ENCODE data around the gene ANO10.

Gene ANO10

DNA sequence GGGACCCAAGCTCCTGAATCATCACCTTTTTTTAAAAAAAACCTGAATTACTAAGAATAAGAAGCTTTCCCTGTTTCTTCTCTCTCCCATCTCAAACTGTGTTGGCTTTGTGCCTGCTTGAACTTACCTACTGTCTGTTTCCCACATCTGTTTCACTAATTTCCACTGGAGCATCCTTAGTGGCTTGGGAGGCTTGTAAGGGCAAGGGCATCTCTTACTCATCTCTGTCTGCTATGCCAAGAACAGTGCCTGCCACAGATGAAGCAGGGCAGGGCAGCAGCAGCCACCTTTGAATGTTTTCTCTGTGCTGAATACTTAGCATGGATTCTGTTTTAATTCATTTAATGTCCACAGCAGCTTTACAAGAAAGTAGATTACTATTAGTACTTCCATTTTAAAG lies 293.2 kb downstream of the ANO10 start:
- TF ChIP-seq, protein P1, sequence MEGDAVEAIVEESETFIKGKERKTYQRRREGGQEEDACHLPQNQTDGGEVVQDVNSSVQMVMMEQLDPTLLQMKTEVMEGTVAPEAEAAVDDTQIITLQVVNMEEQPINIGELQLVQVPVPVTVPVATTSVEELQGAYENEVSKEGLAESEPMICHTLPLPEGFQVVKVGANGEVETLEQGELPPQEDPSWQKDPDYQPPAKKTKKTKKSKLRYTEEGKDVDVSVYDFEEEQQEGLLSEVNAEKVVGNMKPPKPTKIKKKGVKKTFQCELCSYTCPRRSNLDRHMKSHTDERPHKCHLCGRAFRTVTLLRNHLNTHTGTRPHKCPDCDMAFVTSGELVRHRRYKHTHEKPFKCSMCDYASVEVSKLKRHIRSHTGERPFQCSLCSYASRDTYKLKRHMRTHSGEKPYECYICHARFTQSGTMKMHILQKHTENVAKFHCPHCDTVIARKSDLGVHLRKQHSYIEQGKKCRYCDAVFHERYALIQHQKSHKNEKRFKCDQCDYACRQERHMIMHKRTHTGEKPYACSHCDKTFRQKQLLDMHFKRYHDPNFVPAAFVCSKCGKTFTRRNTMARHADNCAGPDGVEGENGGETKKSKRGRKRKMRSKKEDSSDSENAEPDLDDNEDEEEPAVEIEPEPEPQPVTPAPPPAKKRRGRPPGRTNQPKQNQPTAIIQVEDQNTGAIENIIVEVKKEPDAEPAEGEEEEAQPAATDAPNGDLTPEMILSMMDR (IDR thresholded peaks at IDR 0.05; ENCODE audit: low read depth, low read length, missing control alignments): no peak
- no peak overlapping the region for H3K4me3 ChIP-seq (replicated peaks; ENCODE audit: low read depth, low read length)
- DNase-seq (ENCODE audit: extremely low read depth, low read depth): no peak

- no peak overlapping the region for H3K4me3 ChIP-seq (replicated peaks; ENCODE audit: low read depth, low read length)
- TF ChIP-seq, protein P1 (IDR thresholded peaks at IDR 0.05; ENCODE audit: low read depth, low read length, missing control alignments): no peak
- no peak for DNase-seq (ENCODE audit: extremely low read depth, low read depth)
Measured at GRCh38 chr3:43327582-43327979, 294.2 kb downstream of the ANO10 start.

GRCh38 chr3:43326891-43327581 lies 294.8 kb downstream of the ANO10 start:
- no peak for DNase-seq (ENCODE audit: extremely low read depth, low read depth)
- no peak overlapping the region for H3K4me3 ChIP-seq (replicated peaks; ENCODE audit: low read depth, low read length)
- TF ChIP-seq, protein P1 (IDR thresholded peaks at IDR 0.05; ENCODE audit: low read depth, low read length, missing control alignments): no peak

- no peak for DNase-seq (ENCODE audit: extremely low read depth, low read depth)
- TF ChIP-seq, protein P1 (IDR thresholded peaks at IDR 0.05; ENCODE audit: low read depth, low read length, missing control alignments): no peak
- H3K4me3 ChIP-seq (replicated peaks; ENCODE audit: low read depth, low read length): no peak overlapping the region
Measured at GRCh38 chr3:43323541-43323940, 298.3 kb downstream of the ANO10 start.

- TF ChIP-seq, protein P1 (IDR thresholded peaks at IDR 0.05; ENCODE audit: low read depth, low read length, missing control alignments): no peak
- no peak overlapping the region for H3K4me3 ChIP-seq (replicated peaks; ENCODE audit: low read depth, low read length)
- DNase-seq (ENCODE audit: extremely low read depth, low read depth): no peak
Measured at GRCh38 chr3:43320288-43320687, 301.5 kb downstream of the ANO10 start.

DNA sequence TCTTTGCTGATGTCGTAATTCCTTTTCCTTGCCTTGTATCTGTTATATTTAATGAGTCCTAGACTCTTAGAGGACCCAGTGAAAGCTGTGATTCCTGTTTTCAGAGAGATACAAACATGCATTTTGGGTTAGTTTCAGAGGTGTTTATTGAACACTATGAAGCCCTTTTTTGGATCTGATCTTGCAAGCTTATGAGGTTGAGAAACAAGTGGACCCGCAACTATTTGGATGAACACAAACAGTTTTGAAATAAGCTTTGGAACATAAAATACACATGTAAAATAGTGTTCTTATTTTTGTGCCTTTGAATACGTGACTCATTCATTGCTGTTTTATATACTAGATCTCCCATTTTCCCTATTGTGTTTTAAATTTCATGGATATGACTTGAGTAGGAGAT lies 302.0 kb downstream of the ANO10 start:
- TF ChIP-seq, protein P1 (IDR thresholded peaks at IDR 0.05; ENCODE audit: low read depth, low read length, missing control alignments): no peak
- no peak overlapping the region for H3K4me3 ChIP-seq (replicated peaks; ENCODE audit: low read depth, low read length)
- DNase-seq (ENCODE audit: extremely low read depth, low read depth): no peak

GRCh38 chr3:43319376-43319775 lies 302.4 kb downstream of the ANO10 start:
- DNase-seq (ENCODE audit: extremely low read depth, low read depth): no peak
- H3K4me3 ChIP-seq (replicated peaks; ENCODE audit: low read depth, low read length): no peak overlapping the region
- TF ChIP-seq, protein P1 (IDR thresholded peaks at IDR 0.05; ENCODE audit: low read depth, low read length, missing control alignments): no peak

Measured in HFF-Myc (cell line).